GM12892 (cell line): ENCODE results near the gene RHOT1.

ENCODE experiments used
- POLR2A ChIP-seq: IDR thresholded peaks from 2 replicates; pipeline ENCODE4 v1.6.1; 2011; ENCODE audit warnings: low read depth, low read length, control low read depth
- POLR2AphosphoS5 ChIP-seq: IDR thresholded peaks from 2 replicates; pipeline ENCODE4 v1.6.1; 2011; ENCODE audit warnings: low read depth, low read length, control low read depth

DNA sequence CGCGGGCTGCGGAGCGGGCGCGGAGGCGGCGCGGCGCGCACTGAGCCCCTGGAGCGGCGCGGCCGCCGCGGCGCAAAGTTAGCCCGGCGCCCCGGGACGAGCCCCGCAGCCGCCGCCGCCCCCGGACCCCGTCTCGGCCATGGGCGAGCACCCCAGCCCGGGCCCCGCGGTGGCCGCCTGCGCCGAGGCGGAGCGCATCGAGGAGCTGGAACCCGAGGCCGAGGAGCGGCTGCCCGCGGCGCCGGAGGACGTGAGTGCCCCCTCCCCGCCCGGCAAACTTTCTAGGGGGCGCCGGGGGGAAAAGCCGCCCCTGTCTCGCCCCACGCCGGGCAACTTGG lies 123.7 kb downstream of the RHOT1 start:
- TF ChIP-seq POLR2A (no peak), POLR2AphosphoS5 (no peak)
